IPS DF 4.7 (cell line): ENCODE results near the gene FAAP100.

Source experiments
- DNase-seq: peaks from one replicate; pipeline ENCODE4 v3.0.0-alpha.2; 2013; ENCODE audit warnings: low spot score; ENCODE audit errors: extremely low read depth

Gene FAAP100

DNA sequence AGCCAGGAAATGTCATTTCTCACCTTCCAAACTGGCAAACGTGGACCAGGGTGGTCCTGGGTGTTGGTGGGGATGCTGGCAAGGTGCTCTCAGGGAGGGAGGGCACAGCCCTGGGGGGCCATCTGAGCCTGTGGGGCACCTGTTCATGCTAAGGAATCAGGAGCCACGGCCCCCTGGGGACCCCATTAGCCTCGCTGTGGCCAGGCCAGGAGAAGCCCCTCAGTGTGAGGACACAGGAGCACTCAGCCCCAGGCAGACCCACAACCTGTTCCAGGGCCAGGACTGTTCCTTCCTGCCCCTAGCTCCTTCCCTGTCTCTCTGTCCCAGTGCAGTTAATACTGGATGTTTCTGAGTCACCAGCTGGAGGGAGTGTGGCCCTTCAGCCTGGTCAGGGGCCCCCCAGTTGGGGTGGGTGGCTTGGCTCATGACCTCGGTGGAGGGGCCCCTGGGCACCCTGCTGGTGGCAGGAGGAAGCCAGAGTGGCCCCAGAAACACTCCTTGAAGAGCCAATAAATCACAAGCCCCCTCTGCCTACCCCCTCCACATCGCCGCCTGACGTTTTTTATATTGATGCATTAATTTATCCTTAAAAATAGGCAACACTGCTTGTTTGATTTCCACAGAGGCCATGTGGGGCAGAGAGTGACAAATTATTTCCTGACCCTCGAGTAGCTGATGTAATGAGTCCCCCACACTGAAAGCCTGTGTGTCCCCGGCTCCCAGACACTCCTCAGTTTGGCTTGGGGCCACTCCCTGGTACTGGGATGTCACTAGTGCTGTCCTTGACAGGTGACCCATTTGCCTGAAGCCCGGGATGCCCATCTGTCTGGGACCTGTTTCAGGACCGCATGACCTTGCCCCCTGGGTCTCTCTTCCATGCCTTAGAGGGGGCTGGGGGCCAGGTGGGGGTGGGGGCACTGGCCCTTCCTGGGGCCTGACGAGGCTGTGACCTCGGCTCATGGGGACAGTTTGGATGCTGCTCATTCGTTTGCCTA lies 61.9 kb downstream of the FAAP100 start:
- DNase-seq = no peak
